GM12878 (cell line): ENCODE results near the gene NDUFS6. TPM values are rescaled to one million over a fixed set of nuclear protein-coding genes. Genes with fewer than 3 reads are reported as not detected.

Experiments used
- CUX1 ChIP-seq: IDR thresholded peaks from 2 replicates; pipeline ENCODE4 v1.6.1; 2012; ENCODE audit warnings: improper control_type of control experiment, low read depth, low read length; ENCODE audit not compliant: insufficient replicate concordance
- SKIL ChIP-seq: fragments of 450-650 bp; IDR thresholded peaks from 2 replicates; pipeline ENCODE4 v1.6.1; 2017; ENCODE audit warnings: mild to moderate bottlenecking, low read depth, inconsistent platforms; ENCODE audit not compliant: poor library complexity, severe bottlenecking
- USF1 ChIP-seq: IDR thresholded peaks from 2 replicates; pipeline ENCODE4 v1.6.1; 2011; ENCODE audit warnings: borderline replicate concordance, low read depth, mild to moderate bottlenecking, moderate library complexity, mixed read lengths, low read length; ENCODE audit not compliant: insufficient read depth; ENCODE audit errors: extremely low read length
- polyA plus RNA-seq, 11 experiments: library from polyadenylated mRNA; depleted of rRNA in 4 of 11; unstranded in 6 of 11; stranded (reverse) in 5 of 11; fragments of >200 nt; fragmentation: Nextera tagmentation in 4 of 11; fragmentation: Illumina TruSeq in 1 of 11; extraction: Ambion mirVana in 4 of 11; extraction: Trizol in 1 of 11; gene quantifications; 1 replicate in 1 of 11; 2 replicates in 10 of 11; pipeline versions ENCODE4 v1.2.1 to v1.2.3, GENCODE V29; 2011 to 2016; ENCODE audit warnings: inconsistent platforms in 2 of 11, missing spikeins in 2 of 11, low read depth in 1 of 11
- total RNA-seq, 4 experiments: library from RNA; depleted of rRNA in 3 of 4; stranded (reverse); fragments of >200 nt in 3 of 4; fragmentation: Illumina TruSeq in 1 of 4; extraction: Trizol in 1 of 4; gene quantifications; 2 replicates each; pipeline versions ENCODE4 v1.2.1 to v1.2.3, GENCODE V29; 2013 to 2021

Gene NDUFS6
- total and polyA plus RNA-seq, 10 of the 15 experiments (the other 5 are each of a cell fraction or from before 2014, with no cell fraction given), result 20.7 to 213 (median 58.3) TPM

GRCh38 chr5:1865486-1865885 is 64.3 kb downstream of the NDUFS6 start (continued):
- no peak for TF ChIP-seq CUX1
- no peak for TF ChIP-seq USF1
- no peak for TF ChIP-seq SKIL

Other genes starting within 250 kb of the NDUFS6 start
- gene MRPL36, start 1.6 kb upstream of the NDUFS6 start, total RNA-seq (2014; rRNA removed), result 106 and 109 TPM in 2 replicates
- 86.8 and 103 TPM in 2 replicates for gene MRPL36, start 1.6 kb upstream of the NDUFS6 start, total RNA-seq (2014; rRNA removed; fragmentation: Illumina TruSeq; extraction: Trizol)
- gene MRPL36, start 1.6 kb upstream of the NDUFS6 start, total RNA-seq (2021), result 89.2 and 95.9 TPM in 2 replicates
- gene MRPL36, start 1.6 kb upstream of the NDUFS6 start, polyA plus RNA-seq (2011; rRNA removed), result 93.2 and 130 TPM in 2 replicates
- 47.1 and 105 TPM in 2 replicates for gene MRPL36, start 1.6 kb upstream of the NDUFS6 start, polyA plus RNA-seq (2014; fragmentation: Illumina TruSeq; extraction: Trizol)
- gene MRPL36, start 1.6 kb upstream of the NDUFS6 start, polyA plus RNA-seq (2014; fragmentation: Nextera tagmentation; extraction: Ambion mirVana), result 100 to 1,000 TPM; 510 to 559 TPM
- gene MRPL36, start 1.6 kb upstream of the NDUFS6 start, polyA plus RNA-seq (2014; rRNA removed), result 156 and 175 TPM in 2 replicates
- 100 to 1,000 TPM; 219 to 221 TPM for gene MRPL36, start 1.6 kb upstream of the NDUFS6 start, polyA plus RNA-seq (2016; fragmentation: Nextera tagmentation; extraction: Ambion mirVana)
- gene IRX4, start 81.5 kb downstream of the NDUFS6 start, total RNA-seq (2014; rRNA removed), result not detected in 2 replicates
- gene IRX4, start 81.5 kb downstream of the NDUFS6 start, total RNA-seq (2014; rRNA removed; fragmentation: Illumina TruSeq; extraction: Trizol), result not detected in 2 replicates
- not detected in 2 replicates for gene IRX4, start 81.5 kb downstream of the NDUFS6 start, total RNA-seq (2021)
- not detected in 2 replicates for gene IRX4, start 81.5 kb downstream of the NDUFS6 start, polyA plus RNA-seq (2011; rRNA removed)
- not detected in 2 replicates for gene IRX4, start 81.5 kb downstream of the NDUFS6 start, polyA plus RNA-seq (2014; fragmentation: Illumina TruSeq; extraction: Trizol)
- gene IRX4, start 81.5 kb downstream of the NDUFS6 start, polyA plus RNA-seq (2014; fragmentation: Nextera tagmentation; extraction: Ambion mirVana), result not detected
- not detected in 2 replicates for gene IRX4, start 81.5 kb downstream of the NDUFS6 start, polyA plus RNA-seq (2014; rRNA removed)
- gene IRX4, start 81.5 kb downstream of the NDUFS6 start, polyA plus RNA-seq (2016; fragmentation: Nextera tagmentation; extraction: Ambion mirVana), result not detected